Transverse colon (tissue), 4 donors: ENCODE results near the gene TUBA1B. TPM values are rescaled to one million over a fixed set of nuclear protein-coding genes. Genes with fewer than 3 reads are reported as not detected.

Source experiments
- DNase-seq: peaks from one replicate; pipeline ENCODE4 v3.0.0-alpha.2; 2019
- H3K27ac ChIP-seq, 4 donors: fragments of 200-600 bp; sonication (generic); 2 replicates each; pipeline ENCODE4 v1.5.1; 2016 to 2018; ENCODE audit warnings: inconsistent platforms in 4 of 4
- H3K27me3 ChIP-seq: fragments of 200-600 bp; sonication (generic); 2 replicates; pipeline ENCODE4 v1.5.1; 2017; ENCODE audit warnings: inconsistent platforms
- H3K36me3 ChIP-seq, 4 donors: fragments of 200-600 bp; sonication (generic); 2 replicates each; pipeline ENCODE4 v1.5.1; 2017 to 2019; ENCODE audit warnings: inconsistent platforms in 4 of 4
- H3K4me1 ChIP-seq, 4 donors: fragments of 200-600 bp; sonication (generic); 2 replicates each; pipeline ENCODE4 v1.5.1; 2017 to 2020; ENCODE audit warnings: inconsistent platforms in 4 of 4
- H3K4me3 ChIP-seq, 4 donors: fragments of 200-600 bp; sonication (generic); 1 replicate in 1 of 4; 2 replicates in 3 of 4; pipeline versions ENCODE4 v1.5.1 to v1.6.1; 2017 to 2019; ENCODE audit warnings: inconsistent platforms in 4 of 4
- H3K9me3 ChIP-seq, 2 donors: fragments of 200-600 bp; sonication (generic); 2 replicates each; pipeline ENCODE4 v1.5.1; 2017 to 2019; ENCODE audit warnings: inconsistent platforms in 2 of 2
- EP300 ChIP-seq: sonication (generic); formaldehyde crosslinking; IDR thresholded peaks from one replicate; pipeline ENCODE4 v1.6.1; 2017; ENCODE audit warnings: antibody characterized with exemption, low read depth
- POLR2A ChIP-seq: fragments of 450-650 bp; IDR thresholded peaks from one replicate; pipeline ENCODE4 v1.6.1; 2016; ENCODE audit warnings: antibody characterized with exemption, mild to moderate bottlenecking, moderate library complexity
- POLR2AphosphoS5 ChIP-seq, 3 donors: sonication (generic); formaldehyde crosslinking; IDR thresholded peaks; one replicate each; pipeline ENCODE4 v1.6.1; 2016; ENCODE audit warnings: antibody characterized with exemption in 3 of 3
- WGBS, 2 donors: methylation state at CpG; one replicate each; pipeline ENCODE4 v1.1.5; 2018; ENCODE audit warnings: low coverage in 1 of 2; 5-methylcytosine and 5-hydroxymethylcytosine counted together
- in situ Hi-C, 4 donors: fragments of 200-750 bp; cut with MboI; loops; one replicate each; pipeline versions ENCODE4 v1.15.0 to v1.15.1; 2017; ENCODE audit warnings: low sequenced_read_pairs in 3 of 4, low pct_ligation_motif_present in 1 of 4, low pct_unique_long_range_greater_than_20kb in 1 of 4
- intact Hi-C: fragments of 100-400 bp; cut with DNase I; formaldehyde crosslinking; loops from one replicate; pipeline ENCODE4 v1.15.1; 2023; ENCODE audit warnings: low total_unique reads
- small RNA-seq, 4 donors: library from RNA; depleted of rRNA; stranded (forward); fragments of <200 nt; gene quantifications; one replicate each; pipeline ENCODE3, GENCODE V24; 2016
- total RNA-seq, 4 donors: library from RNA; depleted of rRNA; stranded (reverse); fragments of >200 nt; gene quantifications; one replicate each; pipeline ENCODE4 v1.1.0, GENCODE V29; 2016
- TF ChIP-seq, protein P1 (sequence below), 5 experiments: fragments of 200-600 bp in 3 of 5; fragments of 450-650 bp in 2 of 5; sonication (generic) in 3 of 5; IDR thresholded peaks; 1 replicate in 2 of 5; 2 replicates in 3 of 5; pipeline ENCODE4 v1.5.1; 2016 to 2017; ENCODE audit warnings: antibody characterized with exemption in 5 of 5, inconsistent platforms in 3 of 5, mild to moderate bottlenecking in 2 of 5, moderate library complexity in 1 of 5

TUBA1B gene
- total RNA-seq, 4 donors from 2014 or later = 219 to 390 (median 319) TPM

DNA sequence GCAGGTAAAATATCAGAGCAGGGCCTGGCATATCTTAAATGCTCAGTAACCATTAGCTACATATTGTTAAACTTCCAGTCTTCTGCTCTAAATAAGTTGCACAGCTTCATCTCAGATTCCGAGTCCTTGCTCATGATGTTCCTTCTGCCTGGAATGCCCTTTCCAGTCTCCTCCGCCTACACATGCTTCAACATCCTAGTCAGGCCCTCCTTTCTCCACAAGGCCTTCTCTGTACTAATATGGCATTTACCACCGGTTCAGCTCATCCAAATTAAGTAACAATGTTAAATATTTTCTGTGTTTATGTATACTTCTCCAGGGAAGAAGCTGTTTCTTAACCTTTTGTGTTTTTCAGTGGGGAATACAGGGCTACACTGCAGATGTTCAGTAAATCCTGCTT is 45.1 kb downstream of the TUBA1B start:
- H3K36me3 ChIP-seq = no peaks in the 10 kb centered on the region
- H3K27me3 ChIP-seq = peaks cover 28% of the 10 kb centered on the region
- WGBS, 2 donors = 71 to 77% methylated on average over 2 to 3 of the region's 3 CpGs
- in situ Hi-C loops = loop anchor here in 3 of 4 donors (10.0 to 25.0 kb wide), 2 partner anchors 149 to 151 kb away; no protein-coding TSS in a partner anchor
- no peak for DNase-seq
- TF ChIP-seq POLR2A (no peak), POLR2AphosphoS5 (IDR thresholded peaks at IDR 0.05) (no peak), EP300 (no peak)
- TF ChIP-seq, protein P1, sequence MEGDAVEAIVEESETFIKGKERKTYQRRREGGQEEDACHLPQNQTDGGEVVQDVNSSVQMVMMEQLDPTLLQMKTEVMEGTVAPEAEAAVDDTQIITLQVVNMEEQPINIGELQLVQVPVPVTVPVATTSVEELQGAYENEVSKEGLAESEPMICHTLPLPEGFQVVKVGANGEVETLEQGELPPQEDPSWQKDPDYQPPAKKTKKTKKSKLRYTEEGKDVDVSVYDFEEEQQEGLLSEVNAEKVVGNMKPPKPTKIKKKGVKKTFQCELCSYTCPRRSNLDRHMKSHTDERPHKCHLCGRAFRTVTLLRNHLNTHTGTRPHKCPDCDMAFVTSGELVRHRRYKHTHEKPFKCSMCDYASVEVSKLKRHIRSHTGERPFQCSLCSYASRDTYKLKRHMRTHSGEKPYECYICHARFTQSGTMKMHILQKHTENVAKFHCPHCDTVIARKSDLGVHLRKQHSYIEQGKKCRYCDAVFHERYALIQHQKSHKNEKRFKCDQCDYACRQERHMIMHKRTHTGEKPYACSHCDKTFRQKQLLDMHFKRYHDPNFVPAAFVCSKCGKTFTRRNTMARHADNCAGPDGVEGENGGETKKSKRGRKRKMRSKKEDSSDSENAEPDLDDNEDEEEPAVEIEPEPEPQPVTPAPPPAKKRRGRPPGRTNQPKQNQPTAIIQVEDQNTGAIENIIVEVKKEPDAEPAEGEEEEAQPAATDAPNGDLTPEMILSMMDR (IDR thresholded peaks at IDR 0.05) = no peak
- H3K4me1 ChIP-seq = peaks cover 12 to 26% (median 21%) of the 10 kb centered on the region in 4 donors
- intact Hi-C loops = loop anchor here (5.0 to 10.0 kb wide), 2 partner anchors 36 to 149 kb away; no protein-coding TSS in a partner anchor
- no peak overlapping the region for H3K4me3 ChIP-seq
- no peaks in the 10 kb centered on the region for H3K9me3 ChIP-seq
- H3K27ac ChIP-seq = no peak overlapping the region

GRCh38 chr12:49084438-49084837 is 46.8 kb downstream of the TUBA1B start:
- Histone ChIP-seq H3K4me3 (no peak overlapping the region), H3K27ac (no peak overlapping the region), H3K4me1 (peaks cover under 1 to 12% (median 8%) of the 10 kb centered on the region in 4 donors), H3K27me3 (peaks cover 11% of the 10 kb centered on the region), H3K36me3 (no peaks in the 10 kb centered on the region), H3K9me3 (no peaks in the 10 kb centered on the region)
- intact Hi-C loops = loop anchor here (10.0 kb wide), 1 partner anchor 150 kb away; no protein-coding TSS in a partner anchor
- DNase-seq = no peak
- WGBS, 2 donors = 100% methylated on average over 3 of the region's 3 CpGs
- in situ Hi-C loops = loop anchor here in 3 of 4 donors (10.0 to 25.0 kb wide), 2 partner anchors 150 to 153 kb away; no protein-coding TSS in a partner anchor
- TF ChIP-seq EP300 = no peak
- no peak for TF ChIP-seq POLR2AphosphoS5 (IDR thresholded peaks at IDR 0.05)
- TF ChIP-seq POLR2A = no peak
- TF ChIP-seq, protein P1 (IDR thresholded peaks at IDR 0.05) = no peak

- Histone ChIP-seq H3K4me1 (no peaks in the 10 kb centered on the region), H3K36me3 (no peaks in the 10 kb centered on the region), H3K27ac (no peak overlapping the region), H3K9me3 (no peaks in the 10 kb centered on the region), H3K27me3 (no peaks in the 10 kb centered on the region), H3K4me3 (no peak overlapping the region)
- 79% methylated on average over 1 of the region's 1 CpG; no CpG with 5 or more reads in 1 of the 2 donors for WGBS, 2 donors
- no peak for TF ChIP-seq POLR2AphosphoS5 (IDR thresholded peaks at IDR 0.05)
- no peak for TF ChIP-seq EP300
- TF ChIP-seq POLR2A = no peak
- TF ChIP-seq, protein P1 (IDR thresholded peaks at IDR 0.05) = no peak
- intact Hi-C loops (loop anchor here (10.0 kb wide), 1 partner anchor 155 kb away; no protein-coding TSS in a partner anchor), in situ Hi-C loops (loop anchor here in 3 of 4 donors (10.0 to 25.0 kb wide), 2 partner anchors 155 to 158 kb away; no protein-coding TSS in a partner anchor)
- DNase-seq = no peak
Measured at GRCh38 chr12:49079793-49080192, 51.4 kb downstream of the TUBA1B start.

Small RNA genes lying within 50 kb of the gene (small RNA-seq; reads per million reads assigned to genes)
- 0 reads per million in 4 donors for gene RF00019

Other genes with a start within 250 kb of the TUBA1B start
- 10 to 100 TPM; 12.1 to 35.9 (median 20.9) TPM for gene FKBP11, start 205.9 kb downstream of the TUBA1B start, total RNA-seq
- gene ARF3, start 173.9 kb downstream of the TUBA1B start, total RNA-seq = 100 to 1,000 TPM in 2 of 4 donors, 10 to 100 TPM in 2; 30.8 to 117 (median 99.8) TPM
- 1 to 10 TPM in 1 of 4 donors, under 1 TPM in 1, not detected in 2; 0.41 to 1.4 TPM for gene WNT10B, start 159.7 kb downstream of the TUBA1B start, total RNA-seq
- gene WNT1, start 153.1 kb downstream of the TUBA1B start, total RNA-seq = not detected
- under 1 TPM in 2 of 4 donors, not detected in 2; 0.27 to 0.32 TPM for gene DDN, start 132.0 kb downstream of the TUBA1B start, total RNA-seq
- 10 to 100 TPM; 21.7 to 44.0 (median 42.3) TPM for gene PRKAG1, start 112.6 kb downstream of the TUBA1B start, total RNA-seq
- gene KMT2D, start 70.6 kb downstream of the TUBA1B start, total RNA-seq = 100 to 1,000 TPM in 1 of 4 donors, 10 to 100 TPM in 3; 50.0 to 351 (median 78.0) TPM
- gene RHEBL1, start 61.4 kb downstream of the TUBA1B start, total RNA-seq = not detected
- gene DHH, start 36.6 kb downstream of the TUBA1B start, total RNA-seq = under 1 TPM in 2 of 4 donors, not detected in 2; 0.27 to 0.32 TPM
- 100 to 1,000 TPM in 1 of 4 donors, 10 to 100 TPM in 3; 72.6 to 125 (median 82.1) TPM for gene LMBR1L, start 20.5 kb downstream of the TUBA1B start, total RNA-seq
- gene TUBA1A, start 57.7 kb upstream of the TUBA1B start, total RNA-seq = 100 to 1,000 TPM in 2 of 4 donors, 10 to 100 TPM in 2; 77.1 to 201 (median 92.6) TPM
- gene TUBA1C, start 133.7 kb upstream of the TUBA1B start, total RNA-seq = 100 to 1,000 TPM; 207 to 331 (median 263) TPM
- gene PRPH, start 163.8 kb upstream of the TUBA1B start, total RNA-seq = 10 to 100 TPM in 2 of 4 donors, 1 to 10 TPM in 2; 7.9 to 18.7 (median 10.5) TPM
- 100 to 1,000 TPM in 1 of 4 donors, 1 to 10 TPM in 3; 1.1 to 100 (median 2.7) TPM for gene TROAP, start 191.9 kb upstream of the TUBA1B start, total RNA-seq
- gene C1QL4, start 205.8 kb upstream of the TUBA1B start, total RNA-seq = not detected
- 10 to 100 TPM; 25.4 to 43.8 (median 39.2) TPM for gene DNAJC22, start 215.5 kb upstream of the TUBA1B start, total RNA-seq
- gene SPATS2, start 236.1 kb upstream of the TUBA1B start, total RNA-seq = 10 to 100 TPM; 10.5 to 39.3 (median 21.0) TPM